ENCODE data around the gene ICAM5.

GRCh38 chr19:10290876-10291553 lies 1.3 kb downstream of the ICAM5 start:
- TF ChIP-seq, protein P1, sequence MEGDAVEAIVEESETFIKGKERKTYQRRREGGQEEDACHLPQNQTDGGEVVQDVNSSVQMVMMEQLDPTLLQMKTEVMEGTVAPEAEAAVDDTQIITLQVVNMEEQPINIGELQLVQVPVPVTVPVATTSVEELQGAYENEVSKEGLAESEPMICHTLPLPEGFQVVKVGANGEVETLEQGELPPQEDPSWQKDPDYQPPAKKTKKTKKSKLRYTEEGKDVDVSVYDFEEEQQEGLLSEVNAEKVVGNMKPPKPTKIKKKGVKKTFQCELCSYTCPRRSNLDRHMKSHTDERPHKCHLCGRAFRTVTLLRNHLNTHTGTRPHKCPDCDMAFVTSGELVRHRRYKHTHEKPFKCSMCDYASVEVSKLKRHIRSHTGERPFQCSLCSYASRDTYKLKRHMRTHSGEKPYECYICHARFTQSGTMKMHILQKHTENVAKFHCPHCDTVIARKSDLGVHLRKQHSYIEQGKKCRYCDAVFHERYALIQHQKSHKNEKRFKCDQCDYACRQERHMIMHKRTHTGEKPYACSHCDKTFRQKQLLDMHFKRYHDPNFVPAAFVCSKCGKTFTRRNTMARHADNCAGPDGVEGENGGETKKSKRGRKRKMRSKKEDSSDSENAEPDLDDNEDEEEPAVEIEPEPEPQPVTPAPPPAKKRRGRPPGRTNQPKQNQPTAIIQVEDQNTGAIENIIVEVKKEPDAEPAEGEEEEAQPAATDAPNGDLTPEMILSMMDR (IDR thresholded peaks at IDR 0.05; ENCODE audit: low read depth, low read length), result no peak
- no peak for TF ChIP-seq POLR2A (IDR thresholded peaks at IDR 0.05; ENCODE audit: extremely low read depth, insufficient read length)
- TF ChIP-seq, protein P2, sequence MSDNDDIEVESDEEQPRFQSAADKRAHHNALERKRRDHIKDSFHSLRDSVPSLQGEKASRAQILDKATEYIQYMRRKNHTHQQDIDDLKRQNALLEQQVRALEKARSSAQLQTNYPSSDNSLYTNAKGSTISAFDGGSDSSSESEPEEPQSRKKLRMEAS (IDR thresholded peaks at IDR 0.05; ENCODE audit: low read depth, low read length), result no peak
- no peak for TF ChIP-seq MYC (IDR thresholded peaks at IDR 0.05; ENCODE audit: low read depth, low read length)
